ENCODE results near the gene GSTP1. TPM values are rescaled to one million over a fixed set of nuclear protein-coding genes. Genes with fewer than 3 reads are reported as not detected.

GSTP1 gene
- total RNA-seq, 2 experiments from 2014 or later, result 376 to 463 TPM

- Mint-ChIP-seq H3K4me1 (peaks cover 7% of the 10 kb centered on the region), H3K9me3 (ENCODE audit: low read depth) (no peaks in the 10 kb centered on the region), H3K27ac (no peak overlapping the region), H3K27me3 (no peaks in the 10 kb centered on the region), H3K36me3 (ENCODE audit: low read depth) (no peaks in the 10 kb centered on the region), H3K4me3 (no peak overlapping the region)
- DNase-seq (no peak), ATAC-seq (no peak)
- ChIA-PET CTCF (interaction anchor here (1.0 kb wide), 1 partner anchor 15 kb away, joined by 5 read pairs; no protein-coding TSS in a partner anchor), POLR2A (interaction anchor here (0.9 kb wide), 1 partner anchor 18 kb away, joined by 4 read pairs; the partner anchor contains the start of gene ACY3)
- intact Hi-C loops (cut with DNase I, micrococcal nuclease), result loop anchor here in 1 of 2 experiments (10.0 kb wide), 1 partner anchor 82 kb away; no protein-coding TSS in a partner anchor
Measured at GRCh38 chr11:67632982-67633755, 49.6 kb downstream of the GSTP1 start.

DNA sequence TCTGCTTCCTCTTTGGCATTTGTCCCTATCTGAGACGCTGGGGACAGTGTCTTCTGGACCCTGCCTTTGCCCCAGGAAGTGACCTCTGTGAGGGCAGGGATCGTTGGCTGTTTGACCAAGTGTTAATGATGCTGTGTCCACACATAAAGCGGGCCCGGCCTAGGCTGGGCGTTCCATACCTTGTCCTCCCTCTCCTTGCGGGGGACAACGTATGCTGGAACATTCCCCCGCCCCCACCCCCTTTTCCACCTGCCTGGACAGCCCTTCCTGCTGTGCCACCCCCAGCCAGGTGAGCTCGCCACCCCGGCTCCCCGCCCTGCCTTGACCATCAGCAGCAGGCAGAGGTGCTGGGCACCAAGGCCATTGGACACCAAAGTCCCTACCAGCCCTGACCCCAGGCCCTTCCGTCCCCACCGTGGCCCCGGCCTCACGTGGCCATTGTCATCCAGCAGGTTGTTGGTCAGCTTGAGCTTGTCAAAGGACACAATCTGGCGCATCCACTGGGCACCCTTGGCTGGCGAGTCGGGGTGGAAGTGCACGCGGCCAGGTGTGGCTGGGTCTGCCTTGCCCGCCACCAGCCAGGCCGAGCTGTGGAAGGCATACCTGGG, 50.2 kb downstream of the GSTP1 start:
- Mint-ChIP-seq H3K4me3 (no peak overlapping the region), H3K4me1 (peaks cover 6% of the 10 kb centered on the region), H3K36me3 (ENCODE audit: low read depth) (no peaks in the 10 kb centered on the region), H3K27ac (no peak overlapping the region), H3K9me3 (ENCODE audit: low read depth) (no peaks in the 10 kb centered on the region), H3K27me3 (no peaks in the 10 kb centered on the region)
- ATAC-seq (no peak), DNase-seq (no peak)
- intact Hi-C loops (cut with DNase I, micrococcal nuclease), result loop anchor here in 1 of 2 experiments (10.0 kb wide), 1 partner anchor 81 kb away; no protein-coding TSS in a partner anchor
- POLR2A ChIA-PET, result no interaction called here
- CTCF ChIA-PET, result no interaction called here

DNA sequence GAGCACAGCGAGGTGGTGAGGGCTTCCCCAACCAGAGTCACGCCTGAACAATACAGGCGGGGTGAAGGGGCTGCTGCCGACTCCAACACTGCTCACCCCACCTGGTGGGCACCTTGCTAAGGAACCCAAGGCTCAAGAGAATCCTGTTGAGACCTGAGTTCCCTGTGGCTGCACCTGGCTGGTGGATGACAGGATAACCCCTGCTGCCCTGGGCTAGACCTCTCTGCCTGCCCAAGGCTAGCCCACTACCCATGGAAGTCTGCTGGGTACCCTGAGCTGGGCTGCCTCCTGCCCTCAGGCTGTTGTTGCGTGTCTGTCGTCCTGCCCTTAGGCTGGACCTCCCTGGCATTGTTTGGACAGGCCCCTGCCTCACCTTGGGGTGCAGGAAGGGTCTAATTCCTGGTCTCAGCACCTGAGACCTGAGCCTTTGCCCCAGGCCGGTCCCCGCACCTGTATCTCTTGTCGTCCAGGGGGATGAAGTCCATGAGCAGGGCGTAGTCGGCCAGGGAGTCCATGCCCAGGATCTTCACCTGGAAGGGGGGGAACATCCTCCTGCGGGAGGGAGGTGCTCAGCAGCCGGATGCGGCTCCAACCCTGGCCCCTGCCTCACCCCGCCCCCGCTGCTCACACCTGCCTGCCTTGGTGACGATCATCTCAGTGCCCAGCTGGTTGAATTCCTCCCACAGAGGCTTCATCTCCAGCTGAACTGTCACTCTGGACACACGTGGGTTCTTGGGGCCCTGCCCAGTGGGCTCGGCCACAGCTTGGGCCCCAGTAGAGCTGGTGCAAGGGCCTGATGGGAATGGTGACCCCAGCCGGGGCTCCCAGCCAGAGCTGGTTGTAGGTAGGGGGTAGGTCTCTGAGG, 51.0 kb downstream of the GSTP1 start:
- Mint-ChIP-seq H3K4me1 (peaks cover 6% of the 10 kb centered on the region), H3K27me3 (no peaks in the 10 kb centered on the region), H3K27ac (no peak overlapping the region), H3K36me3 (ENCODE audit: low read depth) (no peaks in the 10 kb centered on the region), H3K9me3 (ENCODE audit: low read depth) (no peaks in the 10 kb centered on the region), H3K4me3 (no peak overlapping the region)
- ChIA-PET CTCF (no interaction called here), POLR2A (no interaction called here)
- intact Hi-C loops (cut with DNase I, micrococcal nuclease), result loop anchor here in 1 of 2 experiments (10.0 kb wide), 1 partner anchor 80 kb away; no protein-coding TSS in a partner anchor
- no peak for DNase-seq
- no peak for ATAC-seq

GRCh38 chr11:67635231-67635521, 51.6 kb downstream of the GSTP1 start:
- POLR2A ChIA-PET, result no interaction called here
- Mint-ChIP-seq H3K27me3 (no peaks in the 10 kb centered on the region), H3K9me3 (ENCODE audit: low read depth) (no peaks in the 10 kb centered on the region), H3K27ac (no peak overlapping the region), H3K36me3 (ENCODE audit: low read depth) (no peaks in the 10 kb centered on the region), H3K4me1 (peaks cover 6% of the 10 kb centered on the region), H3K4me3 (no peak overlapping the region)
- CTCF ChIA-PET, result no interaction called here
- intact Hi-C loops (cut with DNase I, micrococcal nuclease), result loop anchor here in 1 of 2 experiments (10.0 kb wide), 1 partner anchor 80 kb away; no protein-coding TSS in a partner anchor
- no peak for DNase-seq
- ATAC-seq, result no peak

Other genes starting within 250 kb of the GSTP1 start
- 10 to 100 TPM; 31.3 to 37.5 TPM for gene POLD4, start 230.3 kb upstream of the GSTP1 start, total RNA-seq
- gene CLCF1, start 210.2 kb upstream of the GSTP1 start, total RNA-seq, result under 1 TPM; 0.09 to 0.27 TPM
- gene RAD9A, start 191.8 kb upstream of the GSTP1 start, total RNA-seq, result 10 to 100 TPM; 28.8 to 30.0 TPM
- 100 to 1,000 TPM; 199 to 227 TPM for gene PPP1CA, start 182.0 kb upstream of the GSTP1 start, total RNA-seq
- 100 to 1,000 TPM in 1 of 2 experiments, 10 to 100 TPM in 1; 83.2 to 123 TPM for gene TBC1D10C, start 179.7 kb upstream of the GSTP1 start, total RNA-seq
- gene CARNS1, start 168.1 kb upstream of the GSTP1 start, total RNA-seq, result 1 to 10 TPM; 1.5 to 1.6 TPM
- gene RPS6KB2, start 155.3 kb upstream of the GSTP1 start, total RNA-seq, result 10 to 100 TPM; 53.4 to 57.2 TPM
- 10 to 100 TPM; 80.1 to 83.4 TPM for gene PTPRCAP, start 146.1 kb upstream of the GSTP1 start, total RNA-seq
- 100 to 1,000 TPM; 178 to 285 TPM for gene CORO1B, start 140.3 kb upstream of the GSTP1 start, total RNA-seq
- gene GPR152, start 131.1 kb upstream of the GSTP1 start, total RNA-seq, result not detected
- under 1 TPM; 0.37 to 0.46 TPM for gene CABP4, start 128.5 kb upstream of the GSTP1 start, total RNA-seq
- gene TMEM134, start 114.6 kb upstream of the GSTP1 start, total RNA-seq, result 10 to 100 TPM; 69.9 to 74.7 TPM
- 100 to 1,000 TPM; 142 to 144 TPM for gene AIP, start 100.8 kb upstream of the GSTP1 start, total RNA-seq
- 100 to 1,000 TPM in 1 of 2 experiments, 10 to 100 TPM in 1; 94.5 to 100 TPM for gene PITPNM1, start 78.4 kb upstream of the GSTP1 start, total RNA-seq
- 10 to 100 TPM; 64.1 to 68.7 TPM for gene CDK2AP2, start 75.7 kb upstream of the GSTP1 start, total RNA-seq
- gene CABP2, start 60.4 kb upstream of the GSTP1 start, total RNA-seq, result not detected
- gene NDUFV1, start 23.1 kb downstream of the GSTP1 start, total RNA-seq, result 100 to 1,000 TPM; 253 to 287 TPM
- gene NUDT8, start 46.1 kb downstream of the GSTP1 start, total RNA-seq, result 10 to 100 TPM; 17.0 to 23.4 TPM
- gene TBX10, start 56.0 kb downstream of the GSTP1 start, total RNA-seq, result not detected
- under 1 TPM; 0.46 TPM for gene ACY3, start 66.9 kb downstream of the GSTP1 start, total RNA-seq
- not detected for gene ALDH3B2, start 90.8 kb downstream of the GSTP1 start, total RNA-seq

Measured in activated CD4-positive, alpha-beta T cell treated with anti-CD3 and anti-CD28 coated beads for 36 hours (primary cell).